ENCODE results near the gene PTPRO. TPM values are rescaled to one million over a fixed set of nuclear protein-coding genes. Genes with fewer than 3 reads are reported as not detected.

The PTPRO gene
- total and polyA plus RNA-seq, 10 of the 15 experiments (the other 5 are each of a cell fraction or from before 2014, with no cell fraction given): 1.2 to 5.3 (median 3.5) TPM

DNA sequence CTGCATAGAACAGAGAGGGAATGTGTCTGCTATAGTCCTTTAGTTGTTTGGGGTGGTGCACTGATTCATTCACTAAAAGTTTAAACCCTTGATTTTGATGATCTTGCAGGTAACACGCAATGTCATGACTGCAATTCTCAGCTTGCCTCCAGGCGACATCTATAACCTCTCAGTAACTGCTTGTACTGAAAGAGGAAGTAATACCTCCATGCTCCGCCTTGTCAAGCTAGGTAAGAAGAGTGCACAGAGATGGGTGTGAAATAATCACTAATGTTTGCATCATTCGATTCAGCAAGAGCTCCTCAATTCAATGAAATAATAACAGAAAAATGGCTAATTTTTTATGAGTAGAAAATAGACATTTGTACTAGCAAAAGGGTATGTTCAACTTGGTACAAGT, 203.7 kb downstream of the PTPRO start:
- SMC1A ChIA-PET (ENCODE audit: uncharacterized antibody, unreplicated experiment): interaction anchor here (0.7 to 13.5 kb wide), 15 partner anchors 8 to 330 kb away, joined by 3 to 853 read pairs (median 6); no protein-coding TSS in a partner anchor

More for the DNA sequence above, 203.7 kb downstream of the PTPRO start:
- CTCF ChIA-PET: interaction anchor here (1.1 to 13.6 kb wide), 9 partner anchors 20 to 332 kb away, joined by 3 to 1078 read pairs (median 6); no protein-coding TSS in a partner anchor
- H3K27me3 ChIP-seq (replicated peaks in 1 of 2; ENCODE audit: control insufficient read depth in 2 of 2, insufficient read depth in 2 of 2, low read length in 1 of 2): no peaks in the 10 kb centered on the region; a peak in 1 of 4 replicates
- FAIRE-seq (peak; percentile 95), ATAC-seq (peak; percentile 99), DNase-seq (ENCODE audit: low read depth, low spot score) (peak; percentile 45)
- no TSS peak for BruUV-seq (replicated peaks)
- no peaks in the 10 kb centered on the region for H3K36me3 ChIP-seq (ENCODE audit: control insufficient read depth in 2 of 2, insufficient read depth in 2 of 2, low read length in 1 of 2)
- no peaks in the 10 kb centered on the region for H3K79me2 ChIP-seq (ENCODE audit: control insufficient read depth, insufficient read depth, low read length)
- intact Hi-C loops (cut with micrococcal nuclease; ENCODE audit: unreplicated experiment) (loop anchor here (10.0 kb wide), 1 partner anchor 521 kb away; no protein-coding TSS in a partner anchor), in situ Hi-C loops (cut with MboI) (no loop called here)
- H3K4me3 ChIP-seq: no peak overlapping the region
- TF ChIP-seq E4F1 (IDR thresholded peaks at IDR 0.05; ENCODE audit: borderline replicate concordance, partially characterized antibody): no peak
- TF ChIP-seq ZBED1 (IDR thresholded peaks at IDR 0.05; ENCODE audit: borderline replicate concordance): no peak
- 0 out of 2 replicates have a peak, but pooled peaks have one; percentile 23 for TF ChIP-seq IRF4 (IDR thresholded peaks at IDR 0.05; ENCODE audit: low read depth, low read length)
- TF ChIP-seq NBN (IDR thresholded peaks at IDR 0.05): 0 out of 2 replicates have a peak, but pooled peaks have one; percentile 33
- peak; percentile 32; the same call in 1 of the 2 replicates for TF ChIP-seq NR2C1 (IDR thresholded peaks at IDR 0.05)
- TF ChIP-seq CREM (IDR thresholded peaks at IDR 0.05; ENCODE audit: low read depth): no peak
- TF ChIP-seq ATF7 (IDR thresholded peaks at IDR 0.05; ENCODE audit: low read depth): peak; percentile 55; the same call in 1 of the 2 replicates
- no peak for TF ChIP-seq FOXK2 (IDR thresholded peaks at IDR 0.05)
- peak; percentile 30; the same call in 1 of the 2 replicates for TF ChIP-seq BACH1 (IDR thresholded peaks at IDR 0.05; ENCODE audit: borderline replicate concordance)
- TF ChIP-seq RAD21 (IDR thresholded peaks at IDR 0.05; ENCODE audit: insufficient read depth, low read depth, low read length): 0 out of 2 replicates have a peak, but pooled peaks have one; percentile 20
- TF ChIP-seq, protein P1, sequence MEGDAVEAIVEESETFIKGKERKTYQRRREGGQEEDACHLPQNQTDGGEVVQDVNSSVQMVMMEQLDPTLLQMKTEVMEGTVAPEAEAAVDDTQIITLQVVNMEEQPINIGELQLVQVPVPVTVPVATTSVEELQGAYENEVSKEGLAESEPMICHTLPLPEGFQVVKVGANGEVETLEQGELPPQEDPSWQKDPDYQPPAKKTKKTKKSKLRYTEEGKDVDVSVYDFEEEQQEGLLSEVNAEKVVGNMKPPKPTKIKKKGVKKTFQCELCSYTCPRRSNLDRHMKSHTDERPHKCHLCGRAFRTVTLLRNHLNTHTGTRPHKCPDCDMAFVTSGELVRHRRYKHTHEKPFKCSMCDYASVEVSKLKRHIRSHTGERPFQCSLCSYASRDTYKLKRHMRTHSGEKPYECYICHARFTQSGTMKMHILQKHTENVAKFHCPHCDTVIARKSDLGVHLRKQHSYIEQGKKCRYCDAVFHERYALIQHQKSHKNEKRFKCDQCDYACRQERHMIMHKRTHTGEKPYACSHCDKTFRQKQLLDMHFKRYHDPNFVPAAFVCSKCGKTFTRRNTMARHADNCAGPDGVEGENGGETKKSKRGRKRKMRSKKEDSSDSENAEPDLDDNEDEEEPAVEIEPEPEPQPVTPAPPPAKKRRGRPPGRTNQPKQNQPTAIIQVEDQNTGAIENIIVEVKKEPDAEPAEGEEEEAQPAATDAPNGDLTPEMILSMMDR (IDR thresholded peaks at IDR 0.05 in 2 of 3, conservative IDR thresholded peaks at IDR 0.05 in 1 of 3; ENCODE audit: control insufficient read depth in 2 of 3, extremely low read depth in 1 of 3, insufficient read depth in 1 of 3, low read depth in 3 of 3, low read length in 3 of 3): peak in 2 of 3 experiments; percentile 15 to 29; a peak in 2 of 6 replicates
- TF ChIP-seq CEBPB (IDR thresholded peaks at IDR 0.05; ENCODE audit: borderline replicate concordance in 1 of 2, low read depth in 2 of 2, low read length in 2 of 2): 0 out of 4 replicates have a peak, but pooled peaks of 1 of the 2 experiments have one; percentile 16
- TF ChIP-seq BHLHE40 (IDR thresholded peaks at IDR 0.05; ENCODE audit: borderline replicate concordance in 1 of 2, low read depth in 2 of 2, low read length in 1 of 2): no peak
- TF ChIP-seq IKZF2 (IDR thresholded peaks at IDR 0.05): no peak
- TF ChIP-seq SMC3 (IDR thresholded peaks at IDR 0.05; ENCODE audit: borderline replicate concordance, low read length): 0 out of 2 replicates have a peak, but pooled peaks have one; percentile 12
- TF ChIP-seq NFIC (IDR thresholded peaks at IDR 0.05; ENCODE audit: low read depth, low read length): 0 out of 2 replicates have a peak, but pooled peaks have one; percentile 16
- TF ChIP-seq, protein P2, sequence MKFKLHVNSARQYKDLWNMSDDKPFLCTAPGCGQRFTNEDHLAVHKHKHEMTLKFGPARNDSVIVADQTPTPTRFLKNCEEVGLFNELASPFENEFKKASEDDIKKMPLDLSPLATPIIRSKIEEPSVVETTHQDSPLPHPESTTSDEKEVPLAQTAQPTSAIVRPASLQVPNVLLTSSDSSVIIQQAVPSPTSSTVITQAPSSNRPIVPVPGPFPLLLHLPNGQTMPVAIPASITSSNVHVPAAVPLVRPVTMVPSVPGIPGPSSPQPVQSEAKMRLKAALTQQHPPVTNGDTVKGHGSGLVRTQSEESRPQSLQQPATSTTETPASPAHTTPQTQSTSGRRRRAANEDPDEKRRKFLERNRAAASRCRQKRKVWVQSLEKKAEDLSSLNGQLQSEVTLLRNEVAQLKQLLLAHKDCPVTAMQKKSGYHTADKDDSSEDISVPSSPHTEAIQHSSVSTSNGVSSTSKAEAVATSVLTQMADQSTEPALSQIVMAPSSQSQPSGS (IDR thresholded peaks at IDR 0.05; ENCODE audit: low read length): 0 out of 2 replicates have a peak, but pooled peaks have one; percentile 23
- no peak for TF ChIP-seq SUPT20H (IDR thresholded peaks at IDR 0.05; ENCODE audit: borderline replicate concordance, control insufficient read depth, low read depth, low read length)
- no peaks in the 10 kb centered on the region for H3K9me3 ChIP-seq (replicated peaks; ENCODE audit: control insufficient read depth, insufficient read depth, low read length)
- RAD21 ChIA-PET (ENCODE audit: unreplicated experiment): interaction anchor here (0.6 to 11.8 kb wide), 12 partner anchors 9 to 332 kb away, joined by 3 to 609 read pairs (median 4); no protein-coding TSS in a partner anchor
- 3% methylated on average over 4 of the region's 4 CpGs for WGBS (ENCODE audit: insufficient coverage, insufficient replicate concordance, low lambda C conversion rate, missing lambda C conversion rate)
- no peaks in the 10 kb centered on the region for H4K20me1 ChIP-seq (ENCODE audit: control insufficient read depth, insufficient read depth)
- H3K27ac ChIP-seq (ENCODE audit: control insufficient read depth, insufficient read depth): no peak overlapping the region
- H3K9ac ChIP-seq (ENCODE audit: control insufficient read depth, insufficient read depth, low read length): no peak overlapping the region
- H3K4me2 ChIP-seq (ENCODE audit: control insufficient read depth, insufficient read depth): no peak overlapping the region
- no peaks in the 10 kb centered on the region for H3K4me1 ChIP-seq (ENCODE audit: control insufficient read depth, insufficient read depth, low read length)
- no peak overlapping the region; the same call in 1 of the 2 replicates for H2AFZ ChIP-seq (ENCODE audit: control insufficient read depth, low read depth, low read length)
- POLR2A ChIA-PET: interaction anchor here (0.8 to 1.6 kb wide), 2 partner anchors 8 to 20 kb away, joined by 3 to 5 read pairs; no protein-coding TSS in a partner anchor

All from GM12878 (cell line).